Measurements from ENCODE around the gene GOLIM4.
A peak's percentile ranks its signal among the peaks of the same experiment; 100 is the strongest.

GOLIM4 gene

DNA sequence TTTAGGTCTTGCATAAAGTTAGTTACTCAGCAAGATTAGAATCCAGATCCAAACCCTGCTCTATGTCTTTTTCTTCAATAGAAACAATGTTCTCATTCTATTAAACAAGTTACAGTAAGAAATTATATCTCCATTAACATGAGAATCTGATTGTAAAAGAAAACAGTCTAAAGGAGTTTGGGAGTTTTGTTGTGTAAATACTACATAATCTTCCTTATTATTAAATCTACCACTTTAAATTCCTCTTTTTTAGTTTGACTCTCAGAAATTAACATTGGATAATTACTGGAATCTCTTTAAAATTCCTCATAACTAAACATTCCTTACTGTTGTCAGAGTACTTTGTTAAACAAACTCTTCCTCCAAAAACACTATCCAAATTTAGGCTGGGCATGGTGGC, 1.7 kb upstream of the GOLIM4 start:
- DNase-seq: no peak

DNA sequence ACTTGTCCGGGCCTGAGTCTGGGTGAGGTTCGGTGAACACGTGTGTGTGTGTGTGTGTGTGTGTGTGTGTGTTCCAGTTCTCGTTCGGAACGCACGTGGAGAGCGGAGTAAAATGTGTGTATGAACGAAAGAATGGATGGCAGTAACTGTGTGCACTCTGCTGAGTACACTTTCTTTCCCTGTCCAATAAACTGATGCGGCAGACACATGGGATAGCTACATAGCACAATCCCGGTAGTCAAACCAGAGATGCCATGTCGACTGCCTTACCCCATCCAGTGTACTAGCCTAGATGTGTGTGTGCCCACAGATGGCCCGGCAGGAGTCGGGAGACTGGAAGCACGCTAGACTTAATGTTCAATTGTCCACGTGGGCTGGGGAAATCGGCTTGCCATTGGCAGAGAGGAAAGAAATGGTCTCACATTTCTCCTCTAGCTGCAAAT, 507 bp upstream of the GOLIM4 start:
- DNase-seq: no peak

DNA sequence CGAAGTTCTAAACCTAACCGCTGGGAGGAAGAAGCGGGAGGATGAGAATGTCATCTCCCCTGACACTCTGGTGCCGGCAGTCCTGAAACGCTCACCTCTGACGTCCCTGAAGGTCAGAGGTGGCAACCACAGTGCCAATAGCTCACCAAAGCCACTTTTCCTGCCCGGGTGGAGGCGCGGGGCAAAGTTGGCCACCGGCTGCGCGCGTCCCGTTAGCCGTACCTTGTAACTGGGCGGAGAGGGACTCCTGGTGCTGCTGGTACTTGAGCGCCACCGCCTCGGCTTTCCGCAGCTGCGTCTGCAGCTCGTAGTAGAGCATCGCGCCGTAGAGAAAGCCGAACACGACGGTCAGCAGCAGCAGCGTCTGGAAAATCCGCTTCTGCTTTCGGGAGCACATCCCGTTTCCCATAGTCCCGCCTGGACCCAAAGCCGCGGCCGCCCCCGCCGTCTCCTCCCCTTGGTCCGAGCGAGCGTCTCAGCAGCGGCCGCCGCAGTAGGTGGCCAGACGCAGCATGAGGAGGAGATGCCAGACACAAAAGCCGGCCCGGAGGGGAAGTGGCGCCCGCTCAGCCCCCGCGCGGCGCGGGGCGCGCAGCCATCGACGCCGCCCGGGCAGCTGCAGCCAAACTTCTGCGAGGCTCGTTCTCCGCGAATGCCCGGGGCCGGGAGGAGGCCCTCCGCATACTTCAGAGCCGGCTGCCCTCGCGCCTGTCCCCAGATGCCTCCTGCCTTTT, 680 bp downstream of the GOLIM4 start:
- DNase-seq: peak; percentile 74

DNA sequence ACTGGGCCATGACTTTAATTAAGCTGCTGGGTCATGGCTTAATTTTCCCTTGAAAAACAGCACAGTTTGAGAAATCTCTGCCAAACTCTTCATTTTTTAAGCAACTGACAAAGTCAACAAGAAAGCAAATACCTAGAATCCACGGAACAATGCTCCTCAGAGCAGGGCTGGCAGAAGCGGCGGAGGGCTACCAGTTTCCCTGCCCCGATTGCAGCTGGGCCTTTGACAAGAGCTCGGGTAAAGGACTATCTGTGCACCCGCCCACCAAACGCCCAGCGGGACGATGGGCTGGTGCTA, 1.2 kb downstream of the GOLIM4 start:
- no peak for DNase-seq

DNA sequence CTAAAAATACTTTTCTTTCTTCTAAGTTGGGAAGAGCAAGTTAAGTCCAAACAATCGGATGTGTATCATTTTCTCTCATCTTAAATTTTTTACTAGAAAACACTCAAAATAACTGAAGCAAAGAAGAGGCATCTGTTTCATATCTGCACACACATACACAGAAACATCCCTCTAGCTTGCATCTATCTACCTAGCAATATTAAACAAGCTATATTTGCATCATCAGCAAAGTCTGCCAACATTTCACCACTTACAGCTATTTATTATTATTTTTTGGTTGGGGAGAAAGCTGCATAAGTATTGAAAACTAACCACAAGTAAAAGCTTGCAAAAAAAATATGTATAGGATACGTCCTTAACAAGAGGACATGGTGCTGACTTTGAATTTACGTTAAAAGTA, 1.9 kb downstream of the GOLIM4 start:
- DNase-seq: no peak

DNA sequence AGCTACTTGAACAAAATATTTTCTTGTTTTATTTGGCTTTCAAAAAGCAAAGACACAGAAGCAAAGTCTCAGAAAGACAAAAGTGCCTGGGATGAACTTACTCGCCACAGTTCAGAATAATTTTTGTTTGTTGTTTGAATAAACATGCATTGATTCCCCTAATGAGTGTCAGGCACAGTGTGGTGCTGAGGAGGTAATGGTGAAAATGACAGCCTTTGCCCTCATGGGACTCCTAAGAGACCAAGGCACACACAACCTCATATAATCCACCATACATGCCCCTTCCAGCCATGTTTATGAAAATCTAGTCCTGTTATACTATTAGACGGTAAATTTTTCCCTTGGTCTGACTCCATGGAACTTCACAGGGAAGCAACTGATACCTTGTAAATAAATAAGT, 2.5 kb downstream of the GOLIM4 start:
- no peak for DNase-seq

DNA sequence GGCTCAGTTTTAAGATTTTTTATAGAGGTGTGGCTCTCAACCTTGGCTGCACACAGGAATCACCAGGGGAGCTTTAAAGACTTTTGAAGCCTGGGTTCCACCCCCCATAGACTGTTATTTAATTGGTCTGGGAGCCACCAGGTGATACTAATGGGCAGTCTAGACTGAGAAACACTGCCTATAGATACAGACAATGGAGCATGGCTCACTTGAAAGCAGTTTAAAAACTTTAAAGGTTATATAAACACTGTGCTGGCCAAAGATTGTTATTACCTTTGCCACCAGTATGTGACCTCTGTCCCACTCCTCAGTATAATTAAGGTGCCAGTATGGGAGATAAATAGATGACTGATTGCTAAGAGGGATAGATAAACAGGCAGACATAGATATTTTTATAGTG, 3.8 kb downstream of the GOLIM4 start:
- DNase-seq: no peak

DNA sequence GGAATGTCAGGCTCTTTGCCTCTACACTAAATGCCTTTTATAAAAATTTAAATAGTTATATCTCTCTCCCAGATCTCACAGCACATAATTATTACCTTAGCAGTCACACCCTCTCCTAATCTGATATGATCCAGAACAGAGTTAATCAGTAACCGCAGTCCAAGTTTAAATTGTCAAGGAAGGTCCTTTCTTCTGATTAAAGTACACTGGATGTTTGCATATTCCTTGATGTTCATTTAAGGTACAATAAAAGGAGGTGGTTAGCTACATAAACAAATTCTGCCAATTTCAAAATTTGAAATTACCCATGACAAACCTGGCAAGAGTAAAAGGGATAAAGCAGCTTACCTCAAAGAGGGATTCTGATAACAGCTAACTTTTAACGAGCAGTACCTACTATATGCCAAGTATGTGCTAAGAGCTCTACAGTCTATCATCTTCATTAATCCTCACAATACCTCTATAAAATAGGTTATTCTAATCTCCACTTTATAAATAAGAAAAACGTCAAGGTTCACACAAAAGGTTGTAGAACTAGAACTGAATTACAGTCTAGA, 4.3 kb downstream of the GOLIM4 start:
- DNase-seq: no peak

DNA sequence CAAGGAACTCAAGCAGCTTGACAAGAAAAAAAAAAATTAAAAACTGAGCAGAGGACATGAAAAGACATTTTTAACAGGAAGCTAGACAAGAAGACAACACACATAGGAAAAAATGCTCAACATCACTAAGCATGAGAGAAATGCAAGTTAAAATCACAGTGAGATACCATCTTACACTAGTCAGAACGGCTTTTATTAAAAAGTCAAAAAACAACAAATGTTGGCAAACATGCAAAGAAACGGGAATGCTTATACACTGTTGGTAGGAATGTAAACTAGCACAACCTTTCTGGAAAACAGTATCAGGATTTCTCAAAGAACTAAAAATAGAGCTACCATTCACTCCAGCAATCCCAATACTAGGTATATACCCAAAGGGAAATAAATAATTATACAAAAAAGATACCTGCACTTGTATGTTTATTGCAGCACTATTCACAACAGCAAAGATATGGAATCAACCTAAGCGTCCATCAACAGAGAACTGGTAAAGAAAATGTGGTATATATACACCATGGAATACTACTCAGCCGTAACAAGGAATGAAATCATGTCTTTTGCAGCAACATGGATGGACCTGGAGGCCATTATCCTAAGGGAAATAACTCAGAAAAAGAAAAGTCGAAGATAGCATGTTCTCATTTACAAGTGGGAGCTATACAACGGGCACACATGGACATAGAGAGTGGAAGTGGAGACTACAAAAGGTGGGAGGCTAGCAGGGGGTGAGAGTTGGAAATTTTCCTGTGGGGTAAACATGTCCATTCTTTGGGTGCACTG, 5.2 kb downstream of the GOLIM4 start:
- DNase-seq: no peak

DNA sequence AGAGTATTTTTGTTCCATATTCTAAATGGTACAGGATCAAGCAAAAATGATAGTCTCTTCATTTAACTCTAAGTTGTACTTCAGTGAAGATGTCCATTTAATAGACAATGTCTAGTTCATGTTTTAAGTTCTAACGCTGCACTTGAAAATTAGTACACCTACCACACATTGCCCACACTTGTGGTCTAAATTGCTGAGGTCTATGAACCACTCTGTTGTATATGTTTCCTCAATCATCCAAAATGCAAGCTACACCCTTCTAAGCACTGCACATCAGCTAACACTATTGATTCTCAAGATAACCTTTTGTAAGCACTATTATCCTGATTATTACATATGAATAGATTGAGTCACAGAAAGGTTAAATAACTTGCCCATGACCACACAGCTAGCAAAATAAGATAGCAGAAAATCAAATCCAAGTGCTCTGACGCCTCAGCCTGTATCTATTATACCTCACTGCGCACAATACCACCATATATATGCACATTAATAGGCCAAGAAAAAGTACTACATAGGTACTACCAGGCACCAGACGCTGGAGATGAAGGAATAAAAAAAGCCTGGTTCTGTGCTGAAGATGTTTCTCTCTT, 6.4 kb downstream of the GOLIM4 start:
- DNase-seq: no peak

DNA sequence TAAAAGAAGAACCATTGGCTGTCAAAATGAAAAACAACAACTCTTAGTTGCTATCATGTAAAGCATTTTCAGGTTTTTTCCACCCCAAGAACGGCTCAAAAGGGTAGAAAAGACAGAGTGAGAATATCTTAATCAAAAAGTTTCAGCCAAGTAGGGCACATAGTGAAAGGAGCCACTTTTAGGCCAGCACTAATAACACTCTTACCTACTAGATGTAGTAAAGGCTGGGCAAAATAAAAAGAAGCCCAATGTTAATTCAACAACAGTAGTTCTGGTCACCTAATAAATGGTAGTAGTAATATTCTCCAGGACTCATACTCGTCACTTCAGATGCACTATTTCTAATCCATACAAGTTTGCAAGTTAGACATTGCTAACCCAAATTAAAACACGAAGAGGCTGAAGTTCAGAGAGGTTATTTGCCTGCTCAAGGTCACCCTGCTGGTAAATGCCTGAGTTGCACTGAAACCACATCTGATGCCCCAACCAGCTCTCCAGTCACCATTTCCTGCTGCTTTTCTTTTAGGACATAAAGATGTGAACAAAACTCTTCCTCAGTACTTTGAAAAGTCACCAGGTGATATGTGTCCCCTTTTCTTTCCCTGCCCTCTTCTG, 7.5 kb downstream of the GOLIM4 start:
- no peak for DNase-seq

DNA sequence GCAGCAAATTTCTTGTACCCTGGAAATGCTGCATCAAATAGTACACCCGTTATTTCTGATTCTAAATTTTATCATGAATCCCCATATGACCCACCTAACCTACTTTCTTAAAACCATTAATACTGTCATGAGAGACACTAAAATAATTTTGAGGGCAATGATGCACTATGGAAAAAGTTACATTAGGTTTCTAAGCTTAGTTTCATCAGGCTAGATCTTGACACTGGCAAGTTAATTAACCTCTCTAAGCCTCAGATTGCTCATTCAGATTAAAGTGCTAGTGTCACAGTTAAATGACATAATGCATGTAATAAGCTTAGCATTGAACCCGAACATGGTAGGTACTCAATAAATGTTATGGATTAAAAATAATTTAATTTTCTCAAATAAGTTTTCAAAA, 8.2 kb downstream of the GOLIM4 start:
- DNase-seq: no peak

DNA sequence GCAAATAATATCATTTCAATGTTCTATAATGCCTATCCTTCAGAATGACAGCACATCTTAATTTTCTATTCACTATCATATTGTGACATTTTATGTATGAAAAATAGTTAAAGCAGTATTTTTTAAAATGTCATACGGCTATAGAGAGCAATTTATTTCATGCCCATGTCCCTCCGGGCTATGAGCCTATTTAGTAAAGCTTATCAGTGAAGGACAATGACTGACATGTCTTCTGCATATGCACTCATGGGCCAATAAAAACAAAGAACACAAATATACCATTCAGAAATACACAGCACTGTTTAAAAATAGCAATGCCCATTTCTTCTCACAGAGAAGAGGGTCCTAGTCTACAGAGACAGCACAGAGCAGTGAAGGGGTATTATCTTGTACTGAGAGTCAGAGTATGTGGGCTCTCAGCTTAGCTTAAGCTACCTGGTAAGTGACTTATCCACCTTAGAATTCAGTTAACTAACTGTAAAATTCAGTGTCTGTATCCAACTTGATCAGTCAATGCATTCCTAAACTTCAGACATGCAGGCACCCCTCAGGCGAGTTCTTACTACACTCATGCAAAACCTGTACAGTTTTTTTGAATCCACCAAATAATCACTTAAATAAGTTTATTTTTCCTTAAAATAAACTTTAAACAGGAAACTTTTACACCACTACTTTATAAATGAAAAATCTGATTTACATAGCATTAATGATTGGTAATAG, 9.0 kb downstream of the GOLIM4 start:
- DNase-seq: no peak

DNA sequence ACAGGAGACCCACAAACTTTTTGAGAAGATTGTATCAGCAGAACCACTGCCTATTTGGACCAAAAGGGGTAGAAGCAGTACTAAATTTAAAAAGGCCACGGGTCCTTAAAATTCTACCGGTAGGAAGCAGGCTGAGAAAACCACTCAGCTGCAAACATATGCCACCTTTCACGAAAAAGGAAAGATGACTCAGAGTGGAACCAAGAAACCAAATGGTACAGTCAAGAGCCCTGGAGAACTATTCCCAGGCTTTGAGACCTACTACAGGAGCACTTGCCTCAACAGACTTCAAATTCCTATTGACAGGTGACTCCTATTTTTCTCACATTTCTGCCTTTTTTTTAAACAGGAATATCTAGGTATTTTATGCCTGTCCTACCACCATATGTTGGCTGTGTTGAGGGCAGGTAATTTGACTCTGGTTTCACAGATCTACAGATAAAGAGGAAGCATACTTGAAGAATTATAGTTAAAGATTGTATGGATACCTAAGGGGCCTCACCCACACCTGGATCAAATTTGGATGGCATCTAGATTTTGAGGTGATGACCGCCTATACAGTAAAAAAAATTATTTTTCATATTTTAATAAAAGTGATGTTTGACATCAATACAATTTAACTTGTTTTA, 10.1 kb downstream of the GOLIM4 start:
- DNase-seq: no peak

DNA sequence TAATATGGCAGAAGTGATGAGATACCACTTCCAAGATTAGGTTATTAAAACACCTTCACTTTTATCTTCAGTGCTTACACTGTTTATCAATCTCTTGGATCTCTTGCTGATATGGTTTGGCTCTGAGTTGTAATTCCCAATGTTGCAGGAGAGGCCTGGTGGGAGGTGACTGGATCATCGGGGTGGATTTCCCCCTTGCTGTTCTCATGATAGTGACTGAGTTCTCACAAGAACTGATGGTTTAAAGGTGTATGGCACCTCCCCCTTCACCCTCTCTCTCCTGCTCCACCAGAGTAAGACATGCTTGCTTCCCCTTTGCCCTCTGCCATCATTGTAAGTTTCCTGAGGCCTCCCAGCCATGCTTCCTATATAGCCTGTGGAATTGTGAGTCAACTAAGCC, 11.8 kb downstream of the GOLIM4 start:
- DNase-seq: no peak

DNA sequence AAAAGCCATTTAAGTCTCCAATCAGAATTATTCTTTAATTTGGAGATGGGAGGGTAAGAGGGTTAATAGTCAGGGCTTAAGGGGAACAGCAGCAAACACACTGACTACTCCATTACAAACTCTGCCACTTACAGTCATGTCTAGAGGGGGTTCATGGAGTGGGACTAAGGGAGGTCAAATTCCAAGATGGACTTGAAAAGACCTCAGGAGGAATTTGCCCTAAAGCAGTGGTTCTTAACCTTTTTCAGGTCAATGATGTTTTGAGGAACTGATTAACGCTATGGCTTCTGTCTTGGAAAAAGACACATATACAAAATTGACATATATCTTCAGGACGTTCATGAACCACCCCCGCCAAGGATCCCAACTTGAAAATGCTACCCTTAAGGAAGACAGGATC, 13.9 kb downstream of the GOLIM4 start:
- DNase-seq: no peak

DNA sequence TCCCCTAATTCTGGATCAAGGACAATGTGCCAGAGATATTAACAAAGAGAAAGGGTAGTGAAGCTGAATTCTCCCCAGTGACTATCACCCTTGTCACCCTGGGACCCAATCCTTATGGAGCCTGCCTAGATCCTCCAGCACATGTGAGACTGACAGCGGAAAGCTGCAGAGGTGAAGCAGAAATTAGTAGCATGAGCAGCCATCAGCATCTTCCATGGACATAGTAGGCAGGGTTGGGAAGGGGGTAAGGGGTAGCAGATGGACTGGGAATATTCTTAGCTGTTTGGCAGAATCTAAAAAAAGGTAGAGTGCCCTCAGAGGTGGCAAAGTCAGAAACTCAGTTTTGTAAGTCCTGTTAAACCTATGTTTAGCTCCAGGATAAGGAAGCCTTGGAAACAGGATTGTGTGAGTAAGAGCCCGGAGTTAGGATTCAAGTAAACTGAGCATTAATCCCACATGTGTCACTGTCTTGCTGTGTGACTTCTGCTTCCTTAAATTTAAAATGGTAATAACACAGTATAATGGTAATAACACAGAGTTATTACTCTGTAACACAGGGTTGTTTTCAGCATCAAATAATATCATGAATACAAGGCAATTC, 14.5 kb downstream of the GOLIM4 start:
- no peak for DNase-seq

DNA sequence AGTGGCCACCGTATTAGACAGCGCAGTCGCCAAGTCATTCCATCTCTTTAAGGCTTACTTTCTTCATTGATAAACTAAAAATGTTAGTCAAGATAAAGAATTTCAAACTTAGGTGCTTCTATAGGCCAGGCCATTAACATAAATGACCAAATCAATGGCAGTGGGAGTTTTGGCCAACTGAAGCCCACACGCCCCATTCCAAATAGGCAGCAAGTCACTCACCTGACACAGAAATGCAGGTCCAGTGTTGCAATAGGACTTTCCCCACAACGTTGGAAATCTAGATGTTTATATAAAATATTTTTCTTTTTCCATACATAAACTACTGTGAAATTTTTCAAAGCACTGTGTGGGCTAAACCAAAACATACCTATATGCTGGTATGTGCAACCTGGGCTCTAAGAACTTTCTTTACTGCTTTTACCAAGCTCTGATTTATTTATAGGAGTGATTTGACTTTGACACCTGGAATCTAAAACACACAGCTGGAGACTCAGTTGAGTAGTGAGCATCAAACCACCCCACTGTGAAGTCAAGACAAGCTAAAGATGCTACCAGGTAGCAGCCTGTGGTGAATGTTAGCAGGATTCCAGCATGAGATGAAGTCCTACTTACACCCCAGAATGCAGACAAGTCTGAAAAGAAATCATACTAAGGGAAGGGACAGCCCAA, 15.1 kb downstream of the GOLIM4 start:
- DNase-seq: no peak

DNA sequence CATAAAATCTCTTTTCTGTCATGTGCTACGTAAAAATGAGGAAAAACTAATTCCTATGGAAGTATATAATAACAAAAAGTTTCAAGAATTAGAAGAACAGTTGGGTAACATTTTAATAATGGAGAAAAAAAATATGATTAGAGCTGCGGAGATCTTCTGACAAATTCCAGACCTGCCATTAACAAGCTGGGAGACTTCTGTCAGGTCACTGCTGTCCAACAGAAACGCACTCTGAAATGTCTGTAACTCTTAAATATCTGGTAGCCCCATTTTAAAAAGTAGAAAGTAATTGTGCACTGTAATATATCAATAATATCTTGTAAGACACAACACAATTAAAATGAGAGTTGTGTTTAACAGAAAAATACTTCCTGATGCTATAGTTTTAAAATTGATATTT, 15.7 kb downstream of the GOLIM4 start:
- no peak for DNase-seq

DNA sequence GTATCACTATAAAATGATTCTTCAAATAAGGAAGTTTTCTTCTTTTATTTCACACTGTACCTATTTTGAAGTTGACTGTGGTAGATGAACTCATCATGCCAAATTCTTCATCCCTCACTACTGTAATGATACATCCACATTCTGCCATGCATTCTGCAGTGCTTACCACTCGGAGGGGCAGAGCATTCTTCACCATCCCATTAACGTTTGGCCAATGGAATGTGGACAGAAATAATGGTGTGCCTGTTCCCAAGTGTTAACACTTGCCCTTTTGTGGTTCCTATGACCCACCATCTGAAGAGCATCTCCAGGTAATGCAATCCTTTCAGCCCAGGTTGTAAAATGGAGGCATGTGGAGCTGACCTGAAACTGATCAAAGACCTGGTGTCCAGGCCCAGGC, 18.6 kb downstream of the GOLIM4 start:
- DNase-seq: no peak

DNA sequence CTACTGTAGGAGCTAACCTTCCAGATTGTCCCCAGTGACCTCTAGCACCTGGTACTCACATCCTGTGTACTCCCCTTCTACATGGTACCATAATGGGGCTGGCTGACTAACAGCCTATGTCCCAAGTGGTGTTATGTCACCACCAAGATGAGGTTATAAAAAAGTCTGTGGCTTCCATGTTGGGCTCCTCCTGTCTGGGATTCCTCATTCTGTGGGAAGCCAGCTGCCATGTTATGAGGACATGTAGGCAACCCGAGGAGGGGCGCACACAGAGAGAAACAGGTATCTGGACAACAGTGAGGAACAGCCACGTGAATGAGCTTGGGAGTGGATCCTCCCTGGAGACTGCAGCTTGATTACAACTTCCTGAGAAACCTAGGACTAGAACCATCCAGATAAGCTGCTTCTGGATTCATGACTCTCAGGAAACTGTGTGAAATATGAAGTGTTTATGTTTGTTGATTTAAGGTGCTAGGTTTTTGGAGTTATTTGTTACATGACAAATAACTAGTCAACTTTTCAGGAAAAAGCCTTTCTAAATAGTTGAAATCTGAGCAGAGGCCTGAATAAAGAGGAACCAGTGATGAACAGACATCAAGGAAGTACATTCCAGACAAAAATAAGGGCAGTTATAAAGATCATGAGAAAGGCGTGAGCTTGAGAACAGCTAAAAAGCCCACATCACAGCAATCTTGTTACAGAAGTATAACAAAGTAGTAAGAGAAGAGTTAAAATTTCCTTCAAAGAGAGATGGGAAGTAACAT, 21.7 kb downstream of the GOLIM4 start:
- DNase-seq: no peak
